GM19455 (cell line): ENCODE data around the gene AHR.

Experiments
- ATAC-seq: cut with Tn5 transposase; IDR thresholded peaks from one replicate; pipeline ENCODE4 v1.9.1; 2021; ENCODE audit not compliant: unreplicated experiment

The AHR gene

DNA sequence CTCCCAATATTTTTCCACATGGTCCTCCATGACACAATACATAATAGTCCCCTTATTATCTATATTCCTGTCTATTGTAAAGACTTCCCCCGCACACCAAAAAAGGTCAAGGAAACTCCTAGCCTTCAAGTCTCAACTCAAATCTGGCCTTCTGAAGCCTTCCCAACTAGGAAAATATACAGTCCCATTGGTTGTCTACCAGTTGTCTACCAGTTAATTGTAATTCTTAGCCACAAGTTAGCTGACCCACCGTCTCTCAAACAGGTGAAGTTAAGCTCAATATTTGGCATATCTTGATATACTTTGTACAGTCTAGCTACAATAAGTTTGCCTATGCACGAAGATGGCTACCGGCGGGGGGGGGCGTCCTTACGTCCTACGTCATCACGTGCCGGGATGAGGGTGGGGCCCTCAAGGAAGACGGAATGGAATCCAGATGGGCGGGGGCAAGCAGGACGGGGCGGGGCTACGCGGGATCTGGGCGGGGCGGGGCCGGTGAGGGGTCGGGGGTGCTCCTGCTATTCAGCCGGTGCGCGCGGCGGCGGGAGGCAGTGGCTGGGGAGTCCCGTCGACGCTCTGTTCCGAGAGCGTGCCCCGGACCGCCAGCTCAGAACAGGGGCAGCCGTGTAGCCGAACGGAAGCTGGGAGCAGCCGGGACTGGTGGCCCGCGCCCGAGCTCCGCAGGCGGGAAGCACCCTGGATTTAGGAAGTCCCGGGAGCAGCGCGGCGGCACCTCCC, at the start of gene AHR:
Gene AHR (plus strand): TSS at position 551 of the 738 bp plus-strand sequence. CDS start 613 bp downstream, outside the sequence.
- ATAC-seq, result peak; percentile 49

DNA sequence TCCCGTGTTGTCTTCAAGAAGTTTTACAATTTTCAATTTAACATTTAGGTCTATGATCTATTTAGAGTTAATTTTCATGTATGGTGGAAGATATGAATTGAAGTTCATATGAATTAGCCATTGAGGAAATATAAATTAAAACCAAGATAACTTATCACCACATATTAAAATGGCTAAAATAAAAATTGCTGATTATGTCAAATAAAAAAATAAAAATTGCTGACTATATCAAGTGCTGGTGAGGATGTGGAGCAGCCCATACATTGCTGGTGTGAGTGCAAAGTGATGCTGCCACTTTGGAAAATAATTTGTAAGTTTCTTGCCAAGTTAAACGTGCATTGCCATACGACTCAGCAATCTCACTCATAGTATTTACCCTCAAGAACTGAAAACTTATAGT, 44.6 kb upstream of the AHR start:
- no peak for ATAC-seq

- ATAC-seq, result no peak
These were observed 42.5 kb upstream of the AHR start for GRCh38 chr7:17255926-17256325.

- ATAC-seq, result no peak
These were observed 42.1 kb upstream of the AHR start for GRCh38 chr7:17256375-17256774.

DNA sequence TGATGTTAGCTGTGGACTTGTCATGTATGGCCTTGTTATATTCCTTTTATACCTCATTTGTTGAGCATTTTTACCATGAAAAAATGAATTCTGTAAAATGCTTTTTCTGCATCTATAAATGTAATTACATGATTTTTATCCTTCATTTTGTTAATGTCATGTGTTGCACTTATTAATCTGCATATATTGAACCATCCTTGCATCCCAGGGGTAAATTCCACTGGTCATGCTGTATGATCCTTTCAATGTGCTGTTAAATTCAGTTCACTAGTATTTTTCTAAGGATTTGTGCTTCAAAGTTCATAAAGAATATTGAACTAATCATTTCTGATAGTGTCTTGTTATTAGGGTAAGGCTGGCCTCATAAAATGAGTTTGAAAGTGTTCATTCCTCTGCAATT, 31.9 kb upstream of the AHR start:
- no peak for ATAC-seq

GRCh38 chr7:17269341-17270221, 28.9 kb upstream of the AHR start:
- ATAC-seq, result no peak

DNA sequence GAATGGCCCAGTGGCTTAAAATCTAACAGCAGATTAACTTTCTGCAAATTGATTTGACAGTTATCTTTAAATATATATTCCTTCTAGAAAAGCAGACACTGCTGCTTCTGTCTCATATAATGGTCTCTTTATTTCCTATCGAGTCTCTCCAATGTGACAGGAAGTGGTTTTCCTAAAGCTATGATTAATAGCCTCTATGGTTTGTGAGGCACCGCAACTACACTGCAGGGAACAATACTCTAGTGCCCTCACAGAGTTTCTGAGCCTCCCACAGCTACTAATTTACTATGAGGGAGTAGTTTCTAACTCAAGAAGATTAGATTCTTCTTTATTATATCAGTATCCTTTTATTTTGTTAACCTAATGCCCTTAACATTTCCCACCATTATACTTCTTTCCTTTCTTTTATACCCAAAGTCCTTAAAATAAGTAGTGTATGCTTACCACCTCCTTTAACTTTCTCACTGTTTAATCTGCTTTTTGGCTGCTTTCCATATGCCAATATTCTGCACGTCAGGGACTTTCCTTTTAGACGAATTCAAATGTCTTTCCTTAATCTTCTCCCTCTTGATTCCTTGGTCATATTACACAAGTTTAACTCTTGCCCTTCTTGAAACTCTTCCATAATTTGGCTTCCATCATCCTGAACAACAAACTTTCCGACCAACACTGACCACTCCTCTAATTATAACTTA, 23.8 kb upstream of the AHR start:
- no peak for ATAC-seq

DNA sequence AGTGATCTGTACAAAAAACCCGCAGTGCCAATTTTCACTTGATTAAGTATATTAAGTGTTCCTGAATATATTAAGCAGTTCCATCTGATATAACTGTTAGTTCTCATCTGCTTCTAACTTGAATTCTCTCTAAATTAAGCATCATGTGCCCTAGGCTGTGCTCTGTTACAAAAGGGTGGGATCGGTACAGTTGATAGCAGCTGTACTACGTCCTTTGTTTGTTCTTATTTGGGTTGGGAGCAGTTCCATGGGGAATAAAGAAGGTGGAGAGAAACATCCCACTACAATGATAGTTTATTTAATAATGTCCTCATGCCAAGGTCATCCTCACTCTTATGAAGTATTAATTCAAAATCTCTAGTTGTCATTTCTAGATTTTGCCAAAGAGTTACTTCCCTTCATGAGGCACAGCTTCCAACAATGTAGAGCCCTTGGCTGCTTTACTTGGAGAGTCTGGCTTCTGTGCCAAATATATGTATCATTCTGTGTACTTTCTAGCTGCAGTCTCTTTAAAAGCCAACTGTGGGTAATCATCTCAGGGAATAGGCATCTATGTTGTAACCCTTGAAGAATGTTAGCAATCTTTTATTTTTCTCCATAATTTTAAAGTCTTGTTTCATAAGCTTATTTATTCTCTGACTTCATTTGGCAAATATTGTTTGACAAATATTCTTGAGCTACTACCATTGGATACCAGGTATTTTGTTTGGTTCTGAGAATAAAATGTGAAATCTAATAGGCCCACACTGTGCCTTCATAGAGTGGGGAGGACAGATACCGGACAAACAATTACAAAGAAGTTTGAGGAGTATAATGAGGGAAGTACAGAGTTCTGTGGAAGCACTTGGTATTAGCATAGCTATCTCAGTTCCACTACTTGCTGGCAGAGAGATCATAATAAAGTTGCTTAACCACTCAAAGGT, 22.4 kb upstream of the AHR start:
- no peak for ATAC-seq

- no peak for ATAC-seq
These were observed 19.4 kb upstream of the AHR start for GRCh38 chr7:17279061-17279460.

DNA sequence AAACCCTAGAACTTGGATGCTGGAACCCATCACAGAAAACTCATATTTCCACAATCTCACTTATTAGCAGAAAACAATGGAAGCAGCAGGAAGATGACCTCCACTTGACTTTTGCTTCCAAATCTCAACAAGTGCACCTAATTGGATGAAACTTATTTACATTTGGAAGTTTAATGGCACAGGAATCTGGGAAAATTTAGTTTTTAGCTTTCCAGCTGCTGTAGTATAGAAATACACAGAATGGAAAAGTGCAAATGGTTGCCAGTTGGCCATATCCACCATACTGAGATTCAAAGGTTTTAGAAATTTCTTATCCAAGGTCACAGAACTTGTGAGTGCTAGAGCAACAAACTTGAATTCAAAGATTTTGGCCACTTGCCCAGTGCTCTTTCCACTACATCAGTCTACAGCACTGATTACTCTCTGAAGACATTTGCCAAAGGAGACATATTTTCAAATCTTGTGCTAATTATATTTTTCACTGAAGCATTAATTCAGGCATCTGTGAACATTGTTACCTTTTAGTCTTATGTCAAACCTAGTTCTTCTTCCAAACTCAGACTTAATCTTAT, 9.3 kb upstream of the AHR start:
- ATAC-seq, result no peak

- no peak for ATAC-seq
These were observed 5.6 kb upstream of the AHR start for GRCh38 chr7:17292843-17293242.

GRCh38 chr7:17293481-17293880, 5.0 kb upstream of the AHR start:
- no peak for ATAC-seq

- no peak for ATAC-seq
These were observed 1.2 kb upstream of the AHR start for GRCh38 chr7:17297243-17297642.

DNA sequence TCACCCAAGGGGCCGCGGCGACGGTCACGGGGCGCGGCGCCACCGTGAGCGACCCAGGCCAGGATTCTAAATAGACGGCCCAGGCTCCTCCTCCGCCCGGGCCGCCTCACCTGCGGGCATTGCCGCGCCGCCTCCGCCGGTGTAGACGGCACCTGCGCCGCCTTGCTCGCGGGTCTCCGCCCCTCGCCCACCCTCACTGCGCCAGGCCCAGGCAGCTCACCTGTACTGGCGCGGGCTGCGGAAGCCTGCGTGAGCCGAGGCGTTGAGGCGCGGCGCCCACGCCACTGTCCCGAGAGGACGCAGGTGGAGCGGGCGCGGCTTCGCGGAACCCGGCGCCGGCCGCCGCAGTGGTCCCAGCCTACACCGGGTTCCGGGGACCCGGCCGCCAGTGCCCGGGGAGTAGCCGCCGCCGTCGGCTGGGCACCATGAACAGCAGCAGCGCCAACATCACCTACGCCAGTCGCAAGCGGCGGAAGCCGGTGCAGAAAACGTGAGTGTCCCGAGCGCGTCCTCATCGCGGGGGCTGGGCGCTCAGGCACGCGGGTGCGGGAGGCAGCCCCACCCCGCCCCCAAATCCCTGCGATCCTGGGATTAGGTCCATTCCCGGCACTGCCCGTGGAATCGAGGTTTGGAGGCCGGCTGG, 509 bp downstream of the AHR start:
- ATAC-seq, result peak; percentile 44

DNA sequence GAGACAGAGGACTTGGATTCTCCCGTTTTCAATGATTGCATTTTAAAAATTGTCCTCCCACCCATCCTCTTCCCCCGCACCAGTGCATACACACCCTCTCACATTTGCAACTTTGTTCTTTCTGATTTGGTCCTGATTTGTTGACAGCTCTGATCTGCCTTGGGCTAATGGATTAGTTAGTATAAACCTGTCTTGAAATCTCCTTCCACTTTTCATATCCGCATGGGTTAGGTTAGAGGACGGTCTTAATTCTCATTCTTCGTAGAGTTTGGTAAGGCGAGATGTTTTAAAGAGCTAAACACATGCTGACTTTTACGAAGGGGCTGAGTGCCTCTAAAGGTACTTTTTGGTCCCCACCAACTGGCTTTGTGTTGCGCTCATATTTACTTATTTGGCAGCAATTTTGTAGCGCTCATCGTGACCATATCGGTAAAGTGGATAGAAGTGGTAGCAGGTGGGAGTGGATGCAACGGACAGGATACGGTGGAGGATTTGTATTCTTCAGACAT, 1.1 kb downstream of the AHR start:
- ATAC-seq, result no peak

DNA sequence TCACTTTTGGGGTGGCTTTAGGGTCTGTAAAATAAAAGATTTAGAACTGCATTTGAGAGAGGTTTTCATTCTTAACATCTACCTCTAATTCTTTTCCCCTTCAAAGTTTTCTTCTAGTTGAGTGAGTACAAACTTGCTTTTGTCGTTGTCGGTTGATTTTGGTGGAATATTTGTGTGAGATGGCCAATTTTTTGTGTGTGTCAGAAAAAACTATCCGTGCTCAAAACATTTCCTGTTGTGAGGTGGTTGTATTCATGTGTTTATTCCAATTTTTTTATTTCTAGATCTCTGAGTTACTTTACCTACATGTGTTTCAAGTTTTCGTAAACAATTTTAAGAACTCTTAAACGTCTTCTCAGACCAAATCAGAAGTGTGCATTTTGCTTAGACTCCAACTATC, 1.6 kb downstream of the AHR start:
- no peak for ATAC-seq

DNA sequence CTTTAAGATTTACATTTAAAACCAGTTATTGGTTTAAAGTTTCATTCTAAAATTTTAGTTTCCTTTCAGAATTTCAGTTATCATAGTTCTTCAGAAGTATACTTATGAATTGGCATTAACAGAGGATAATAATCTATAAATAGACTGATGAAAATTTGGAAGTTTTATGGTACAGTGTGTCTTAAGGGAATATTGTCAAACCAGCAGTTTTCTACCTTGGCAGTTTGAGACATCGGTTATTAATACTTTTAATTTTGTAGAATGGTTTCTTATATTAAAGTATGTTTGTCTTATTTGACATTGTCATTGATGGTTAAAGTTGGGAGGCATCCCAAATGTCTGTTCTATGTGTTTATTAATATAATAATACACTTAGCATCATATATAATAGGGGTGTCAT, 2.0 kb downstream of the AHR start:
- ATAC-seq, result no peak

GRCh38 chr7:17301471-17302456, 3.3 kb downstream of the AHR start:
- no peak for ATAC-seq
